Activated CD8-positive, alpha-beta memory T cell treated with anti-CD3 and anti-CD28 coated beads for 36 hours (primary cell): ENCODE results near the gene STATH. TPM values are rescaled to one million over a fixed set of nuclear protein-coding genes. Genes with fewer than 3 reads are reported as not detected.
"Not testable (repeated sequence)": the region's sequence is repeated elsewhere in the genome, so short reads cannot be mapped to it uniquely, and the experiment has no call there.

ENCODE experiments used
- CTCF ChIA-PET: fragments of 350-600 bp; sonication (Branson Sonifier 250); formaldehyde crosslinking; loops from one replicate; lab custom pipeline; 2021; ENCODE audit warnings: antibody characterized with exemption; lab: Charles Lee
- POLR2A ChIA-PET: fragments of 350-600 bp; sonication (Branson Sonifier 250); formaldehyde crosslinking; loops from one replicate; lab custom pipeline; 2021; ENCODE audit warnings: antibody characterized with exemption; lab: Charles Lee
- total RNA-seq, 2 experiments: library from RNA; stranded (reverse); gene quantifications; one replicate each; pipeline ENCODE4 v1.2.3, GENCODE V29; 2021

STATH gene
- total RNA-seq, 2 experiments from 2014 or later = not detected

DNA sequence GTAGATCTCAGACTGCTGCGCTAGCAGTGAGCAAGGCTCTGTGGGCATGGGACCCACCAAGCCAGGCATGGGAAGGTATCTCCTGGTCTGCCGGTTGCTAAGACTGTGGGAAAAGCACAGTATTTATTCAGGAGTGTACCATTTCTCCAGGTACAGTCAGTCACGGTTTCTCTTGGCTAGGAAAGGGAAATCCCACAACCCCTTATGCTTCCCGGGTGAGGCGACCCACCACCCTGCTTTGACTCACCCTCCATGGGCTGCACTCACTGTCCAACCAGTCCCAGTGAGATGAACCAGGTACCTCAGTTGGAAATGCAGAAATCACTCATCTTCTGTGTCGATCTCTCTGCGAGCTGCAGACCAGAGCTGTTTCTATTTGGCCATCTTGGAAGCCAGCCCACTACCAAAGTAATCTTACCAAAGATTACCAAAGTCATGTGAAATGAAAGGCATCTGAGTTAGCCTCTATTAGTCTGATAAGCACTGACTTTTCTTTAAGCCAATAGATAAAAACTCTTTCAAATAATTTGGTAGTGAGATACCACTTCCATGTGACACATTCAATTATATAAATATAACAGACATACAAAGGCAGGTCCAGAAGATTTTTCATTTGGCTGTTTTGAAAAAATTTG, 46.0 kb downstream of the STATH start:
- POLR2A ChIA-PET = no interaction called here
- CTCF ChIA-PET = no interaction called here

- POLR2A ChIA-PET, CTCF ChIA-PET: not testable (repeated sequence)
Observed at GRCh38 chr4:70050138-70050537, 54.4 kb downstream of the STATH start, which contains the start of gene HTN1. HTN1 (plus strand) TSS chr4:70050438; CDS start chr4:70053077, 2,639 bp downstream.

Other genes starting within 250 kb of the STATH start
- under 1 TPM; 0.13 to 0.15 TPM for gene SULT1B1, start 235.3 kb upstream of the STATH start, total RNA-seq
- gene SULT1E1, start 135.8 kb upstream of the STATH start, total RNA-seq = not detected
- gene CSN1S1, start 64.9 kb upstream of the STATH start, total RNA-seq = not detected
- not detected for gene CSN2, start 30.2 kb upstream of the STATH start, total RNA-seq
- gene HTN3, start 32.5 kb downstream of the STATH start, total RNA-seq = not detected
- not detected for gene HTN1, start 54.5 kb downstream of the STATH start, total RNA-seq
- not detected for gene PRR27, start 158.3 kb downstream of the STATH start, total RNA-seq
- gene ODAM, start 199.8 kb downstream of the STATH start, total RNA-seq = not detected
- not detected for gene FDCSP, start 230.2 kb downstream of the STATH start, total RNA-seq
- not detected for gene CSN3, start 246.6 kb downstream of the STATH start, total RNA-seq